Neural cell (in vitro differentiated cells): Measurements from ENCODE around the gene IL3RA. TPM values are rescaled to one million over a fixed set of nuclear protein-coding genes. Genes with fewer than 3 reads are reported as not detected.

Experiments
- H2AFZ ChIP-seq: fragments of 200-600, 300-800 bp; sonication (generic), shearing (Covaris generic); 2 replicates; pipeline ENCODE4 v1.6.0; 2014; ENCODE audit warnings: low read depth, mild to moderate bottlenecking, antibody characterized with exemption, low read length, moderate library complexity
- H3F3A ChIP-seq: fragments of 200-600 bp; shearing (Covaris generic); 2 replicates; pipeline ENCODE4 v1.6.1; 2016; ENCODE audit warnings: mild to moderate bottlenecking, moderate library complexity, mixed read lengths, antibody characterized with exemption, low read length; ENCODE audit not compliant: insufficient read depth, poor library complexity, severe bottlenecking
- H3K27ac ChIP-seq: fragments of 200-600, 300-800 bp; sonication (generic), shearing (Covaris generic); 2 replicates; pipeline ENCODE4 v1.5.1; 2014; ENCODE audit warnings: mild to moderate bottlenecking, low read length, moderate library complexity
- H3K27me3 ChIP-seq: fragments of 300-800, 200-600 bp; sonication (generic), shearing (Covaris generic); 2 replicates; pipeline ENCODE4 v1.6.0; 2014; ENCODE audit warnings: mild to moderate bottlenecking, low read depth, low read length, moderate library complexity; ENCODE audit not compliant: insufficient read depth
- H3K36me3 ChIP-seq: fragments of 300-800, 200-600 bp; sonication (generic), shearing (Covaris generic); 2 replicates; pipeline ENCODE4 v1.5.1; 2014; ENCODE audit warnings: mild to moderate bottlenecking, antibody characterized with exemption, low read length, moderate library complexity; ENCODE audit not compliant: insufficient read depth
- H3K4me2 ChIP-seq: fragments of 300-800, 200-600 bp; sonication (generic), shearing (Covaris generic); 2 replicates; pipeline ENCODE4 v1.6.0; 2014; ENCODE audit warnings: mild to moderate bottlenecking, low read length
- H3K4me3 ChIP-seq: fragments of 300-800, 200-600 bp; sonication (generic), shearing (Covaris generic); 2 replicates; pipeline ENCODE4 v1.5.1; 2014; ENCODE audit warnings: mild to moderate bottlenecking, low read length, moderate library complexity
- H3K79me2 ChIP-seq: fragments of 200-600 bp; shearing (Covaris generic); replicated peaks from 2 replicates; pipeline ENCODE4 v1.6.0; 2014; ENCODE audit warnings: mild to moderate bottlenecking, low read length, moderate library complexity; ENCODE audit not compliant: insufficient read depth
- H3K9ac ChIP-seq: fragments of 300-800, 200-600 bp; sonication (generic), shearing (Covaris generic); 2 replicates; pipeline ENCODE4 v1.6.1; 2016; ENCODE audit warnings: mild to moderate bottlenecking, low read length, mixed read lengths
- H3K9me2 ChIP-seq: fragments of 200-600 bp; shearing (Covaris generic); 2 replicates; pipeline ENCODE4 v1.6.1; 2016; ENCODE audit warnings: mild to moderate bottlenecking, low read length, mixed read lengths; ENCODE audit not compliant: insufficient read depth
- H3K9me3 ChIP-seq: fragments of 200-600, 300-800 bp; sonication (generic), shearing (Covaris generic); 2 replicates; pipeline ENCODE4 v1.6.1; 2016; ENCODE audit warnings: mild to moderate bottlenecking, mixed run types, low read length, moderate library complexity, mixed read lengths
- H4K20me1 ChIP-seq: fragments of 200-600 bp; shearing (Covaris generic); 2 replicates; pipeline ENCODE4 v1.6.1; 2016; ENCODE audit warnings: mild to moderate bottlenecking, mixed run types; ENCODE audit not compliant: insufficient read depth
- CTCF ChIP-seq: fragments of 450-650 bp; IDR thresholded peaks from 2 replicates; pipeline ENCODE4 v1.5.1; 2014; ENCODE audit warnings: antibody characterized with exemption, mild to moderate bottlenecking, moderate library complexity; ENCODE audit not compliant: poor library complexity, severe bottlenecking
- EP300 ChIP-seq: fragments of 450-650 bp; conservative IDR thresholded peaks from 2 replicates; pipeline ENCODE4 v1.6.1; 2014; ENCODE audit warnings: antibody characterized with exemption, mild to moderate bottlenecking, moderate library complexity; ENCODE audit not compliant: poor library complexity, severe bottlenecking
- EZH2 ChIP-seq: fragments of 200-600, 300-800 bp; shearing (Covaris generic), sonication (generic); IDR thresholded peaks from 2 replicates; pipeline ENCODE4 v1.6.1; 2014; ENCODE audit warnings: antibody characterized with exemption, low read length, borderline replicate concordance, mild to moderate bottlenecking; ENCODE audit not compliant: insufficient read depth, poor library complexity, severe bottlenecking
- MXI1 ChIP-seq: fragments of 450-650 bp; conservative IDR thresholded peaks from 2 replicates; pipeline ENCODE4 v1.6.1; 2014; ENCODE audit warnings: antibody characterized with exemption, mild to moderate bottlenecking; ENCODE audit not compliant: poor library complexity, severe bottlenecking
- POLR2AphosphoS5 ChIP-seq: IDR thresholded peaks from 2 replicates; pipeline ENCODE4 v1.6.1; 2012
- RAD21 ChIP-seq: fragments of 450-650 bp; conservative IDR thresholded peaks from 2 replicates; pipeline ENCODE4 v1.6.1; 2014; ENCODE audit warnings: antibody characterized with exemption, mild to moderate bottlenecking, moderate library complexity
- REST ChIP-seq: IDR thresholded peaks from 2 replicates; pipeline ENCODE4 v1.6.1; 2012; ENCODE audit warnings: borderline replicate concordance
- SMC3 ChIP-seq: fragments of 450-650 bp; conservative IDR thresholded peaks from 2 replicates; pipeline ENCODE4 v1.6.1; 2014; ENCODE audit warnings: antibody characterized with exemption, mild to moderate bottlenecking, moderate library complexity; ENCODE audit not compliant: poor library complexity
- TAF1 ChIP-seq: IDR thresholded peaks from 2 replicates; pipeline ENCODE4 v1.6.1; 2012; ENCODE audit warnings: low read depth
- polyA minus RNA-seq: library from RNA; depleted of rRNA, polyadenylated mRNA; stranded (reverse); fragments of >200 nt; gene quantifications from 2 replicates; pipeline ENCODE4 v1.2.3, GENCODE V29; 2014
- polyA plus RNA-seq: library from polyadenylated mRNA; depleted of rRNA; stranded (reverse); fragments of >200 nt; gene quantifications from 2 replicates; pipeline ENCODE4 v1.2.3, GENCODE V29; 2014

IL3RA gene
- polyA plus RNA-seq (not detected in 2 replicates), polyA minus RNA-seq (not detected in 2 replicates)

GRCh38 chrX:1336331-1336943 is at the start of gene IL3RA:
Gene IL3RA (plus strand): TSS chrX:1336785. CDS start chrX:1341766, 4,981 bp downstream.
- Histone ChIP-seq H3F3A (no peaks in the 10 kb centered on the region), H3K9me3 (no peaks in the 10 kb centered on the region), H3K27me3 (no peaks in the 10 kb centered on the region), H4K20me1 (no peaks in the 10 kb centered on the region), H3K27ac (no peak within 1 kb of the TSS), H3K9ac (no peak within 1 kb of the TSS), H3K79me2 (no peaks in the 10 kb centered on the region), H3K4me2 (no peak within 1 kb of the TSS), H3K4me3 (no peak within 1 kb of the TSS), H2AFZ (no peak within 1 kb of the TSS), H3K36me3 (no peaks in the 10 kb centered on the region), H3K9me2 (no peaks in the 10 kb centered on the region)
- TF ChIP-seq RAD21 = no peak
- TF ChIP-seq SMC3 = no peak
- no peak for TF ChIP-seq EZH2
- no peak for TF ChIP-seq CTCF

GRCh38 chrX:1289535-1289934 is 47.0 kb upstream of the IL3RA start:
- TF ChIP-seq POLR2AphosphoS5 (no peak), REST (no peak), TAF1 (no peak), RAD21 (no peak), EZH2 (no peak), SMC3 (no peak), CTCF (no peak), MXI1 (no peak), EP300 (no peak)
- Histone ChIP-seq H3K9me2 (no peaks in the 10 kb centered on the region), H3F3A (no peaks in the 10 kb centered on the region)

More at GRCh38 chrX:1289535-1289934, 47.0 kb upstream of the IL3RA start:
- H3K79me2 ChIP-seq = no peaks in the 10 kb centered on the region
- no peak overlapping the region for H3K9ac ChIP-seq
- no peaks in the 10 kb centered on the region for H4K20me1 ChIP-seq
- H3K27ac ChIP-seq = no peak overlapping the region
- no peak overlapping the region for H2AFZ ChIP-seq
- H3K36me3 ChIP-seq = no peaks in the 10 kb centered on the region
- no peak overlapping the region for H3K4me3 ChIP-seq
- H3K9me3 ChIP-seq = no peaks in the 10 kb centered on the region
- no peaks in the 10 kb centered on the region for H3K27me3 ChIP-seq
- no peak overlapping the region for H3K4me2 ChIP-seq
